HG03045 (cell line): ENCODE data around the gene EEIG1.

Experiments
- ATAC-seq: cut with Tn5 transposase; IDR thresholded peaks from one replicate; pipeline ENCODE4 v1.9.1; 2021; ENCODE audit warnings: mild to moderate bottlenecking, moderate library complexity; ENCODE audit not compliant: unreplicated experiment

The EEIG1 gene

GRCh38 chr9:127942216-127943010 is 38.4 kb downstream of the EEIG1 start:
- no peak for ATAC-seq

GRCh38 chr9:127941961-127942215 is 38.9 kb downstream of the EEIG1 start:
- ATAC-seq: no peak

- no peak for ATAC-seq
Observed at GRCh38 chr9:127941062-127941960, 39.5 kb downstream of the EEIG1 start.

DNA sequence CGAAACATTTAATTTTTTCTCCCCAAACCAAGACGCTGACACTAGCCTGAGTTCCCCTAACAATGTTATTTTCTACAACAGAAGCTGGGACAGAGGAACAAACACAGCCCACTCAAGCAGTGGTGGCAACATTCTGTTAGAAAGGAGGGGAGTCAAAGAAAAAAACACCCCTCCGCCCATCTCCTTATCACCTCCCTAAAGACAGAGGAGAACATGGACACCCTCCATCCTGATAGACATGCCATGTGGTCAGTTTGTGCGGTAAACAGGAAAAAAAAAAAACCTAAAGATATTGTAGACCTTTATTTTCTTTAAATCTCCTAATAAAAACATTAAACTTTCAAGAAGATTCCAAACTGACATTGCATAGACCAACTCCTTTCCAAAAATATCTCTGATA is 40.2 kb downstream of the EEIG1 start:
- ATAC-seq: no peak

DNA sequence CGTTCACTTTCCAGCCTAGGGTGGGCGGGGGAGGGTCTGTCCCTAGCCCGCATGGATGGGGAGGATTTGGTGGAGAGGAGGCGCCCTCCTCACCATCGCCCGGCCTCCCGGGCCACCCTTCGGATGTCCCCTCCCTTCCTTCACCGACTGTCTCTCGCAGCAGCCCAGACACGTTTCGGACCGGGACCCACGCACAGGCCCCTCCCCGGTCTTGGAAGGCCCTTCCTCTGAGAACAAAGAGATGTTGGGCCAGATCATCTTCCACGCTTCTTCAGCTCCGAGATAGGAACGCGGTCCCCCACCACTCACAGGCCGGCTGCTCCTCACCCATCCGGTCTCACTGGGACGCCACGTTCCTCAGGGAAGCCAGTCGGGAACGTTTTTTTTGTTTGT is 42.5 kb downstream of the EEIG1 start:
- ATAC-seq: no peak

DNA sequence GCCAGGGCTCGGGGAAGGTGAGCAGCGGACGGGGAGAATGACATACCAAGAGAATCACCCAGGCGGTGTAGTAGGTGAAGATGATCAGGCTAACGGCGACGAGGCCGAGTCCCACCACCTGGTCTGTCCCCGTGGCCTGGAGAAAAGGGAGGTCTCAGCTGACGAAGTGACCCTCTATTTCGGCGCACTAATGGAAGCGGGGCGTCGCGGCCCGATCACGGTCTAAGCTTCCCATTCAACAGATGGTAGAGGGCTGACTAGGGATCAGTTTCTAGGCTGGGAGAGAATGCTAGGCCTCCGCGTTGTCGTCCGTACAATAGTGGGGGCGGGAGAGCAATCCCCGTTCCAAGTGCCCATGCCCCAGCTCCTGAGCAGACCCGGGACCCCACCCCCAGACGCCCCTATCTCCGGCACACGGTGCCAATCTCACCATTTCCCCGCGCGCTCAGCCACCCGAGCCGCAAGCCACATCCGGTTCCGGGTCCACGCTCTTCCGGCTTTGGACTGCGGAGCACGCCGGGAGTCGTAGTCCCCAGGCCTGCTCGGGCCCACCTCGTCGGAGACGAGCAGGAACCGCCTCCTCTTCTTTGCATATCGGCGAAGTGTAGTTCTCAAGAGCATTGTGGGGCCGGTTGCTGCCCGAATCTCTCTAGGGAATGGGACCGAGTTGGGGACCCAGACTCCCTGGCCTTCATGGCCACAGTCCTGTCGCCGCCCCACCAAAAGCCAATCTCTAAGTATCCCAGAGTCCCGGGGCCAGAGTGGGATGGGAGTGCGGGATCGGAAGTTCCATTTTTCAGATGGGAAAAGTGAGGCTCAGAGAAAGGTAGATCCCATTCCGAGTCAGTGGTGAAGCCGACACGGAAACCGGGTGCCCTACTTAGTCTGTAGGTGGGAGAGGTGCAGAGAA is 43.1 kb downstream of the EEIG1 start, which contains the start of gene DPM2:
Gene DPM2, minus strand, starts transcription at position 467 of the 910 bp plus-strand sequence. Its CDS starts 34 bp downstream, at position 433.
- ATAC-seq: peak; percentile 87

DNA sequence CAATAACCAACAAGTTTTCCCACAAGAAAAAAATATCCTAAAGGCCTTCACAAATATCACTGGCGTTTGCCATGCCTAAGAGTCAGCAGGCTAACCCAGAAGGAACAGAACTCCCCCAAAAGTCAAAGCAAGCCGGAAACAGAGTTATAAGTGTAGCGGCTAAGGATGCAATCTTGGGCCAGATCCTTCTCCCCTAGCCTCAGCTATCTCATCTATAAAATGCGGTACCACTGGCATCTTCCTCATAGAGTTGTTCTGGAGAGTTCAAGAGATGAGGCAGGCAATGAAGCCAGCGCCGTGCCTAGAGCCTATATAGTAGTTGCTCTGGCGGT is 43.8 kb downstream of the EEIG1 start:
- ATAC-seq: no peak

- no peak for ATAC-seq
Observed at GRCh38 chr9:127936347-127936852, 44.4 kb downstream of the EEIG1 start.

- no peak for ATAC-seq
Observed at GRCh38 chr9:127935765-127936221, 45.0 kb downstream of the EEIG1 start.

DNA sequence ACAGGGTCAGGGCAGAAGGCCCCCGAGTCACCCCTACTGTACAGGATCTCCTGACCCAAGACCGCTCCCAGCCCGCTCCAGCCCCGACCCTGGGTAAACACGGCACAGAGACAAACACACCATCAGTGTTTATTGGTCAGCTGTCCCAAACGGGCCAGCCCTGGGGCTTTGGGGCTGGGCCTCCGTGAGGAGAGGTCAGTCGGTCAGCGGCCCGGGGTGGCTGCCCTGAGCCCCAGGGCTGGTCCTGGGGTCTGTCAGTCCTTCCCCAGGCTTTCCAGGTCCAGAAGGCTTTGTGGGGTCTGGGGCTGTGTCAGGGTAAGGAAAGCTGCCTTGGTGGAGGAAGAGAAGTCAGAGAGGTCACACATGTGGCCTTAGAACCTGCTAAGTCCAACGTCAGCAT is 45.8 kb downstream of the EEIG1 start:
- no peak for ATAC-seq

GRCh38 chr9:127934248-127934647 is 46.5 kb downstream of the EEIG1 start:
- no peak for ATAC-seq

GRCh38 chr9:127931092-127931881 is 49.5 kb downstream of the EEIG1 start:
- no peak for ATAC-seq
